Mammary epithelial cell (primary cell): ENCODE measurements around the gene ANKRD62.

Experiments used
- CTCF ChIP-seq, 2 donors: IDR thresholded peaks in 1 of 2; conservative IDR thresholded peaks in 1 of 2; 2 replicates each; pipeline ENCODE4 v1.5.1; 2011 to 2012; ENCODE audit warnings: inconsistent platforms in 2 of 2, low read length in 2 of 2, mild to moderate bottlenecking in 2 of 2, control low read depth in 1 of 2, low read depth in 1 of 2; ENCODE audit not compliant: insufficient read depth in 1 of 2; ENCODE audit errors: extremely low read depth in 1 of 2
- EZH2 ChIP-seq: IDR thresholded peaks from 2 replicates; pipeline ENCODE4 v1.6.1; 2012; ENCODE audit warnings: low read length, inconsistent platforms, borderline replicate concordance

GRCh38 chr18:12121175-12122042 is 27.8 kb downstream of the ANKRD62 start:
- TF ChIP-seq CTCF (conservative IDR thresholded peaks at IDR 0.05 in 1 of 2, IDR thresholded peaks at IDR 0.05 in 1 of 2; ENCODE audit: extremely low read depth in 1 of 2, insufficient read depth in 1 of 2, low read depth in 1 of 2, low read length in 2 of 2) (peak; percentile 36), EZH2 (no peak)
